ENCODE measurements around the gene SMOC2. TPM values are rescaled to one million over a fixed set of nuclear protein-coding genes. Genes with fewer than 3 reads are reported as not detected.

SMOC2 gene
- total RNA-seq, 3 donors from 2014 or later (not counting 1 experiment from before 2014, with no cell fraction given): not detected

- Mint-ChIP-seq H3K9me3 (no peaks in the 10 kb centered on the region), H3K4me1 (no peaks in the 10 kb centered on the region), H3K27me3 (ENCODE audit: low read depth in 2 of 2) (no peaks in the 10 kb centered on the region), H3K27ac (no peak overlapping the region), H3K36me3 (no peaks in the 10 kb centered on the region), H3K4me3 (no peak overlapping the region)
- WGBS (ENCODE audit: insufficient coverage): 93% methylated on average over 27 of the region's 28 CpGs
- intact Hi-C loops (cut with micrococcal nuclease): no loop called here
- no peak overlapping the region for H3K4me3 ChIP-seq (ENCODE audit: low read length)
- no peak for TF ChIP-seq CTCF (IDR thresholded peaks at IDR 0.05)
- no peak overlapping the region for H3K27ac ChIP-seq (ENCODE audit: low read length)
- DNase-seq: no peak
- H3K36me3 ChIP-seq (ENCODE audit: control insufficient read depth, insufficient read depth, low read length): no peaks in the 10 kb centered on the region
- no peaks in the 10 kb centered on the region for H3K9me3 ChIP-seq (ENCODE audit: control insufficient read depth, insufficient read depth, low read length)
- no peaks in the 10 kb centered on the region for H3K4me1 ChIP-seq (ENCODE audit: control insufficient read depth, insufficient read depth, low read length)
- ATAC-seq: no peak
- H3K27me3 ChIP-seq (ENCODE audit: control insufficient read depth, insufficient read depth, low read length): no peaks in the 10 kb centered on the region
Measured at GRCh38 chr6:168411793-168412192, 29.2 kb upstream of the SMOC2 start.

GRCh38 chr6:168412456-168412855, 28.5 kb upstream of the SMOC2 start:
- no peak for TF ChIP-seq CTCF (IDR thresholded peaks at IDR 0.05)
- ATAC-seq (no peak), DNase-seq (no peak)
- Histone ChIP-seq H3K27me3 (ENCODE audit: control insufficient read depth, insufficient read depth, low read length) (no peaks in the 10 kb centered on the region), H3K27ac (ENCODE audit: low read length) (no peak overlapping the region), H3K4me3 (ENCODE audit: low read length) (no peak overlapping the region), H3K36me3 (ENCODE audit: control insufficient read depth, insufficient read depth, low read length) (no peaks in the 10 kb centered on the region), H3K9me3 (ENCODE audit: control insufficient read depth, insufficient read depth, low read length) (no peaks in the 10 kb centered on the region), H3K4me1 (ENCODE audit: control insufficient read depth, insufficient read depth, low read length) (no peaks in the 10 kb centered on the region)
- no peak overlapping the region for H3K27ac Mint-ChIP-seq
- H3K4me1 Mint-ChIP-seq: no peaks in the 10 kb centered on the region
- intact Hi-C loops (cut with micrococcal nuclease): no loop called here
- no peak overlapping the region for H3K4me3 Mint-ChIP-seq
- H3K27me3 Mint-ChIP-seq (ENCODE audit: low read depth in 2 of 2): no peaks in the 10 kb centered on the region
- H3K36me3 Mint-ChIP-seq: no peaks in the 10 kb centered on the region
- WGBS (ENCODE audit: insufficient coverage): 95% methylated on average over 18 of the region's 18 CpGs
- no peaks in the 10 kb centered on the region for H3K9me3 Mint-ChIP-seq

- H3K27me3 Mint-ChIP-seq (ENCODE audit: low read depth in 2 of 2): peaks cover 0 to 5% of the 10 kb centered on the region in 2 donors
Measured at GRCh38 chr6:168413018-168413720, 27.8 kb upstream of the SMOC2 start.

More at GRCh38 chr6:168413018-168413720, 27.8 kb upstream of the SMOC2 start:
- WGBS (ENCODE audit: insufficient coverage): 96% methylated on average over 59 of the region's 59 CpGs
- H3K27me3 ChIP-seq (ENCODE audit: control insufficient read depth, insufficient read depth, low read length): no peaks in the 10 kb centered on the region
- H3K27ac Mint-ChIP-seq: no peak overlapping the region
- ATAC-seq (no peak), DNase-seq (no peak)
- H3K36me3 ChIP-seq (ENCODE audit: control insufficient read depth, insufficient read depth, low read length): no peaks in the 10 kb centered on the region
- no peak for TF ChIP-seq CTCF (IDR thresholded peaks at IDR 0.05)
- intact Hi-C loops (cut with micrococcal nuclease): no loop called here
- H3K9me3 ChIP-seq (ENCODE audit: control insufficient read depth, insufficient read depth, low read length): no peaks in the 10 kb centered on the region
- no peak overlapping the region for H3K27ac ChIP-seq (ENCODE audit: low read length)
- no peaks in the 10 kb centered on the region for H3K9me3 Mint-ChIP-seq
- H3K4me3 ChIP-seq (ENCODE audit: low read length): no peak overlapping the region
- no peak overlapping the region for H3K4me3 Mint-ChIP-seq
- H3K4me1 ChIP-seq (ENCODE audit: control insufficient read depth, insufficient read depth, low read length): no peaks in the 10 kb centered on the region
- H3K4me1 Mint-ChIP-seq: no peaks in the 10 kb centered on the region
- H3K36me3 Mint-ChIP-seq: no peaks in the 10 kb centered on the region
